ENCODE data around the gene AMPD3. TPM values are rescaled to one million over a fixed set of nuclear protein-coding genes. Genes with fewer than 3 reads are reported as not detected.

The AMPD3 gene
- total and polyA plus RNA-seq, 12 donors = 0.59 to 8.7 (median 2.4) TPM

- intact Hi-C loops (cut with DNase I) = no loop called here
- peaks cover 0 to 20% (median 0%) of the 10 kb centered on the region in 7 donors for H3K27me3 ChIP-seq
- TF ChIP-seq CTCF (IDR thresholded peaks at IDR 0.05) = no peak
- no peak overlapping the region for H3K27ac ChIP-seq
- DNase-seq (no peak), ATAC-seq (no peak)
- whole genome bisulfite sequencing, 2 donors = 70 to 78% methylated on average over 4 of the region's 4 CpGs
- H3K9me3 ChIP-seq = no peaks in the 10 kb centered on the region
- H3K4me3 ChIP-seq = no peak overlapping the region
- H3K4me1 ChIP-seq = peaks cover 0 to 9% (median 0%) of the 10 kb centered on the region in 9 donors
- no peaks in the 10 kb centered on the region for H3K36me3 ChIP-seq
Measured at GRCh38 chr11:10443721-10444235, 11.3 kb upstream of the AMPD3 start.

DNA sequence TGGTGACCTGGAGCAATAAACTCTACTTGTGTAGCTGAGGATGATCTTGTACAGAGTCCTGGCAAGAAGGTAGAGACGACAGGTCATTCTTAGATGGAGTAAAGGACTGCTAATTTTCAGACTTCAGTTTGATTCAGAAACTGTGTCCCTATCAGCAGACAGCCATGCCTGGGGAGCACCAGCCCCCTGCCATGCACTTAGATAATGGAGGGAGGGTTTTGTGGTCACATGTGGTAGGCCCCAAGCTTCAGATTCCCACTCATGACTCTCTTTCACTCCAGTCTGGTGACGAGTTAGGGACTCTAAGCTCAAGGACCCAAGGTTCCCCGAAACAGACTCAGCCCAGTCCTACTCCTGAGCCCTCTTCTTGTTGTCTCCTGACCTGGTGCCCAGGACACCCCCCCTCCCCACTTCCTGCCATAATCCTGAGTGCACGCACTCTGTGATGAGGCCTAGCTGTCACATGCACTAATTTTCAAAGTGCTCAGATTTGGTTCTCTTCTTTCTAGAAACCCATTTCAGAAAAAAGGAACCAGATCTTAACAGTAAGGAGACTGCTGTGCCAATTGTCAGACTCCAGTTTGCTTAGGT, 10.2 kb upstream of the AMPD3 start:
- peaks cover 0 to 22% (median 1%) of the 10 kb centered on the region in 7 donors for H3K27me3 ChIP-seq
- TF ChIP-seq CTCF (IDR thresholded peaks at IDR 0.05) = no peak
- intact Hi-C loops (cut with DNase I) = no loop called here
- WGBS, 2 donors = 84 to 85% methylated on average over 4 of the region's 4 CpGs
- no peaks in the 10 kb centered on the region for H3K9me3 ChIP-seq
- no peak for DNase-seq
- peak overlapping the region in 2 of 10 donors; percentile 12 to 52 for H3K27ac ChIP-seq
- peaks cover 0 to 11% (median 0%) of the 10 kb centered on the region in 9 donors for H3K4me1 ChIP-seq
- peak in 2 of 8 donors; percentile 33 to 42 for ATAC-seq
- H3K4me3 ChIP-seq = no peak overlapping the region
- no peaks in the 10 kb centered on the region for H3K36me3 ChIP-seq

- DNase-seq (no peak), ATAC-seq (no peak)
- Histone ChIP-seq H3K4me3 (no peak overlapping the region), H3K27me3 (peaks cover 0 to 44% (median 15%) of the 10 kb centered on the region in 7 donors), H3K36me3 (no peaks in the 10 kb centered on the region), H3K9me3 (no peaks in the 10 kb centered on the region), H3K4me1 (peaks cover 0 to 25% (median 0%) of the 10 kb centered on the region in 9 donors), H3K27ac (no peak overlapping the region)
- 89 to 96% methylated on average over 2 of the region's 2 CpGs for WGBS, 2 donors
- TF ChIP-seq CTCF (IDR thresholded peaks at IDR 0.05) = no peak
- intact Hi-C loops (cut with DNase I) = no loop called here
Measured at GRCh38 chr11:10447445-10447844, 7.6 kb upstream of the AMPD3 start.

- Histone ChIP-seq H3K4me3 (peak overlapping the region; percentile 26 to 63 (median 52)), H3K9me3 (no peaks in the 10 kb centered on the region), H3K27me3 (peaks cover 0 to 38% (median 15%) of the 10 kb centered on the region in 7 donors), H3K36me3 (no peaks in the 10 kb centered on the region), H3K4me1 (peaks cover 0 to 35% (median 3%) of the 10 kb centered on the region in 9 donors), H3K27ac (peak overlapping the region in 7 of 10 donors; percentile 1 to 89 (median 23))
- 5% methylated on average over 74 to 94 of the region's 94 CpGs for WGBS, 2 donors
- DNase-seq (peak in 1 of 2 donors; percentile 20), ATAC-seq (peak; percentile 38 to 68 (median 54))
- TF ChIP-seq CTCF (IDR thresholded peaks at IDR 0.05) = peak in 6 of 9 donors; percentile 8 to 43 (median 40)
- intact Hi-C loops (cut with DNase I) = no loop called here
Measured at GRCh38 chr11:10450462-10451425, 4.3 kb upstream of the AMPD3 start.
